Measurements from ENCODE around the gene ENPP6. TPM values are rescaled to one million over a fixed set of nuclear protein-coding genes. Genes with fewer than 3 reads are reported as not detected.
A peak's percentile ranks its signal among the peaks of the same experiment; 100 is the strongest.

Gene ENPP6
- polyA plus RNA-seq, 1 donor, result 11.6 TPM

DNA sequence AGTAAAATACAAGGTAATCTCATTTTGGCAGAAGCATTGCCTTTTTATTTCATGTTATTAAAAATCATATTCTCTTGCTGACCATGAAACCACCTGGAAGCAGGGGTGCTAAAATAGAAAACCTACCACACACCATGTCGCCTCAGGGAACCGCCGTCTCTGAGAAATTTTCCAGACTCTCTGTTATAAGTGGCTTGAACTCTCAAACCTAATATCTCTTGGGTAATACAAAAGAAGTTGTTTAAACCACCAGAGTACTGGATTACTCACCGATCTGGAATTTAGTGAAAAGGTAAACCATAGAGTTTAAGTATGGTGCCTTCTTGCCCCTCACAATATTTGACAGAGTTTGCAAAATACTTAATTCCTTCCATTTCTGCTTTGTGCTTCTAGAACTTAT lies 27.7 kb downstream of the ENPP6 start:
- no peak for DNase-seq

DNA sequence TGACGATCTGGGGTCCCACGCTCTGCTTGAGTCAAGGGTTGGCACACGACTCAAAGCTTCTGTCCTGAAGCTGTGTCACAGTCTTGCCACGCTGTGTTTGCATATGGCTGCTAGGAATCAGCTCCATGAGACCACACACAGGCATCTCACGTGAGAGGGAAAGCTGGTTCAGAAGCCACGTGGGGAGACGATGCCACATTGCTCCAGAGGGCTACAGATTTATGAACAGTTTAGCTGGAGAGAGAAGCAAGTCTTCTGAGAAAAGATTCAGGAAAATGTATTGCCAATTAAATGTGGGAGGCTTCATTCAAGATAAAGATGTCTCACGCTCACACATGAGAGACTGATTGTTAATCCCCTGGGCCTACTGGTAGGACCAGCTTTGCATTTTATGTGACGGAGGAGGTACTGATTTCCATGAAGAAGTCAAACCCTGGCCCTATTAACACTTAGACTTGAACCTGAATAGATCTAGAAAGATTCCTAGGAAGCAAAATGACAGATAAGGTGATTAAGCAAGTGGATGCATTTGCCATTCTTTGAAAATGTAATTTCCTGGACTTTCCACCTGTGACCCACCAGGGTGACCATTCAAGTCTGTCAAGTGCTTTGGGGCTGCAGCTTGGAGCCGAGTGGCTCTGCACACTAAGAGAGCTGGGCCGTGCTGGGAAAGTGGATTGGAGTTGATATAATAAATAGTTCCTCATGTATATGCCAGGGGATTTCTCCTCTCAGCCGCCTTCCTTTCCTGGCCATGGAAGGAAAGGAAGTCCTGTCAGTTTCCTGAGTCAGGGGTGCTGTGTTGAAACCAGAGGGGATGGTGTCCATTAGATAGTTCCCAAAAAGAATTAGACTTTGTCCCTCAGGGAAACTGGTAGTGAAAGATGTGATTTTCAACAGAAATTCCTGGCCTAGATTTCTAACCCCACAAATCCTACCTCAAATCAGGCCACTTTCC lies 29.0 kb downstream of the ENPP6 start:
- DNase-seq, result no peak

DNA sequence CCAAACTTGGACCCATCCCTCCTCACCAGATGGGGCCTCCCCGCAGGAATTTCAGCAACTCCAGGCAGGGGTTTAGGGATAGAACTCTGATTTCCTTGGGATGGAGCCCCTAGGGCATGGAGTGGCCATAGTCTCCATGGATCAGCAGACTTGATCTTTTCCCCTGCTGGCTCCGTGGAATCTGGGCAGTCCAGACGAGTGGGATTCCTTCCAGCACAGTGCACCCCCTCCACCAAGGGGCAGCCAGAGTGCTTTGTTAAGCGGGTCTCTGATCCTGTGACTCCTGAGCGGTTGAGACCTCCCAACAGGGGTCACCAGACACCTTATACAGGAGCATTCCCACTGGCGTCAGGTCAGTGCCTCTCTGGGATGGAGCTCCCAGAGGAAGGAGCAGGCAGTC lies 40.4 kb downstream of the ENPP6 start:
- no peak for DNase-seq

GRCh38 chr4:184174571-184175488 lies 42.8 kb downstream of the ENPP6 start:
- no peak for DNase-seq

GRCh38 chr4:184171011-184171410 lies 46.7 kb downstream of the ENPP6 start:
- DNase-seq, result peak; percentile 29

GRCh38 chr4:184169225-184169867 lies 48.3 kb downstream of the ENPP6 start:
- no peak for DNase-seq

GRCh38 chr4:184168406-184169019 lies 49.2 kb downstream of the ENPP6 start:
- peak; percentile 83 for DNase-seq

- DNase-seq, result no peak
Measured at GRCh38 chr4:184167576-184167975, 50.1 kb downstream of the ENPP6 start.

DNA sequence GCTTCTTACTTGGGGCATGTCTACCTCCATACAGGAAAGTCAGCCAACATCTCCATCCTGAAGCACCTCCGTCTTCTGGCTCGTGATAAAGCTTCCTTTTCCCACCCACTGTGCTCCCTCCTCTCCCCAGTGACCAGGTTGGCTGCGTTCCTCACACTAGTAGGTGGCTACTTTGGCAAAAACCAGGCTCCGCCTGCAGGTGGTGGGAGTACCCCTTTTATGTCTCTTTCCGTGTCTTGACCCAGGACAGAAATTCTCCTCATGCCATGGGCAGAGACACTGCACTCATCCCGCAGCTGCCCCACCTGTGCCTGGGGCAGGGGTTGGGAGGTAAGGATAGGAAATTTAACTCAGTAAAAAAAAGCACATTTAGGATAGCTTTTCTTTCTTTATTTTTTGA lies 50.9 kb downstream of the ENPP6 start:
- no peak for DNase-seq

- DNase-seq, result no peak
Measured at GRCh38 chr4:184165291-184165690, 52.4 kb downstream of the ENPP6 start.

- DNase-seq, result peak; percentile 54
Measured at GRCh38 chr4:184163813-184164212, 53.9 kb downstream of the ENPP6 start.

- DNase-seq, result no peak
Measured at GRCh38 chr4:184162596-184162995, 55.1 kb downstream of the ENPP6 start.

DNA sequence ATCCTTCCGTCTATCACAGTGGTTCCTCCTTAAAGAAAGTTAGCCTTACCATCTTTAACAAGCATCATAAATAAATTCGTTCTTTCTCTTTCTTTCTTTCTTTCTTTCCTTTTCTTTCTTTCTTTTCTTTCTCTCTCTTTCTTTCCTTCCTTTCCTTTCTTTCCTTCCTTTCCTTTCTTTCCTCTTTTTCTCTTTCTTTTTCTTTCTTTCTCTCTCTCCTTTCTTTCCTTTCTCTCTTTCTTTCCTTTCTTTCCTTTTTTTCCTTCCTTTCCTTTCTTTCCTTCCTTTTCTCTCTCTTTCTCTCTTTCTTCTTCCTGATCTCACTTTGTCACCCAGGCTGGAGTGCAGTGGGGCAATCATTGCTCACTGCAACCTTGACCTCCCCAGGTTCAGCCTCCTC lies 60.4 kb downstream of the ENPP6 start:
- no peak for DNase-seq

- DNase-seq, result no peak
Measured at GRCh38 chr4:184156163-184156920, 61.3 kb downstream of the ENPP6 start.

DNA sequence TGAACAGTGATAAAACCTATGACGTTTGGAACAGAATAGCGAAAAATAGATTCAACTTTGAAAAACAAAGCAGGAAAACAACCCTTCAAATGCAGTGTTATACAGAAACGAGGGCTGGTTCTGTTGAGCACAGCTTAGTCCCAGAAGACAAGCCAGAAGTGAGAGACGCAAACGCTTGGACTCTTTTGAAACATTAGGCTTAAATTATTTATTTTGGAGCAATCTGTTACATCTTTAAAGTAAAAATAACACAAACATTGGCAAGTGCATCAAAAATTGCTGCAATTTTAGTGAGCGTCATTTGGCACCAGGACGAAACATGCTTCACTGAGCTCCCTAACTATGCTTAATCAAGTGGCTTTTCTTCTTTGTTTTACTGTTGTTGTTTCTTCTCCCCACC lies 63.5 kb downstream of the ENPP6 start:
- DNase-seq, result no peak

DNA sequence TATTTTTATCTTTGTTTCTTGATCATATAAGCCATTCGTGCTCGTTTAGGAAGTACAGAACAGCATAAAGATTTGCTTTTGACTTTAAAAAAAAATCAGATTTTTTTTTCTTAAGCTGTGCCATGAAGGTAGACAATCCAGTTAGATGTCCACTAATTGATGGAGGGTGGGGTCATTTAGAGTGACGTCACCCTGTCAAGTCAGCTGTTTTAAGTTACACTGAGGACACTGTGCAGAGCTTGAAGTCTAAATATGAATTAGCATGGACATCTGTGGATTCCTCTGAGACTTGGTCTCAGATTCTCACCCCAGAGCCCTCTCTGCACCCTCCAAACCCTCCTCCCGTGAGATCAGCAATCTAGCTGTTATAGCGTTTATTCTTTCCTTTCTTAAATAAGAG lies 63.9 kb downstream of the ENPP6 start:
- no peak for DNase-seq

DNA sequence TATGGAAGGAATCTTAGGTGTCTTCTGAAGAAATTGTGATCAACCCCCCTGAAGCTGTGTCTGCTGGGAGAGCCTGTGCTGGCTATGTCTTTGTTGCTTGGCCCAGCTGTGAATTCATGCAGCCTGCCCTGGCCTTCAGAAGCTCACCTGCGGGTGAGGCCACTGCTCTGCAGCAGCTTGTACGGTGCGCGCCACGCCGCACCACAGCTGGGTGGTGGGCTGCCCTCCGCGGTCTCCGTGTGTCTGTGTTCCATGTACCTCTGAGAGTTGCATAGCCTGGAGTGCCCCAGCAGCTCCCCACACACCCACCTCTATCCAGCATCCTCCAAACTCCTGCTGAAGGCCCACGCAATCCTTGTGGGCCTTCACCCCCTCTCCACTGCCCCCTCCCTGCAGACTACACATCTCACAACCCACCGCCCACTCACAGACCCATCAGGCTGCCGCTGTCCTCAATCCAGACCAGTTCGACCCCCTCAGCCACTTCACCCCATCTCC lies 65.6 kb downstream of the ENPP6 start:
- no peak for DNase-seq

DNA sequence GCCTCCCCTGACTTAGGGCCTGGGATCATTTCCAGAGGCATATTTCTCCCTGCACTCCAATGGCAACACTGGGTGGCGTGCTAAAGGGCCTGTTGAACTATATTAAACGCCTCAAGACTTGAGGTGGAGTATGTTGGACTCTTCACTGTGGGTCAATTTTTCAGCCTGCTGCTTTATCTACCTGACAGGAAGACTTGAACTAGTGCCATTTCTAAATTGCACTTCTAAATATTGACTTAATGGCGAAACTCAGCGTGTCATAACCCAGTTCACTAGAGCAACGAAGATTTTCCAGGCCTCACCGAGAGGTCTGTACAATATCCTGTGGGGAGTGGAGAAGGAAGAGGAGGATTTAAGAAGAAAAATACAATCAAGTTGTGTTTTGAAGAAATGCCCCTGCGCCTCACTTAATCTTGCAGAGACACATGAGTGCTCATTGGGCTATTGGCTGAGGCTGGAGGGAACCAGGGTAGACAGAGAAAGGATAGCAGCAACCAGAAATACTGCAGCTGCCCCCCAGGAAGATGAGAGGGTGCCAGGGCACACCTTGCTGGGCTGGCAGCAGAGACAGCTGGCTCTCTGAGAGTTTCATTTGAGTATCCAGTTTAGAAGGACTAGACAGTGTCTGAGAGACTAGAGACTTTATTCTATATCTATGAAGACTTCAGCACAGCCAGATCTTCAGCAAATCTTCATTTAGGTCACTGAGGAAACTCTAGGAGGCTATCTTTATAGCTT lies 67.4 kb downstream of the ENPP6 start:
- no peak for DNase-seq

GRCh38 chr4:184148738-184149637 lies 68.7 kb downstream of the ENPP6 start:
- DNase-seq, result no peak

Measured in hindlimb muscle (tissue), 1 donor.